Fibroblast of skin of abdomen (primary cell): ENCODE data around the gene ZNF26.
A peak's percentile ranks its signal among the peaks of the same experiment; 100 is the strongest.
"Not testable (repeated sequence)": the region's sequence is repeated elsewhere in the genome, so short reads cannot be mapped to it uniquely, and the experiment has no call there.

ENCODE experiments used
- DNase-seq: peaks from one replicate; pipeline ENCODE4 v3.0.0-alpha.2; 2013

The ZNF26 gene

GRCh38 chr12:132955094-132956010 is 30.8 kb upstream of the ZNF26 start:
- DNase-seq: peak; percentile 72

GRCh38 chr12:132956011-132956788 is 30.0 kb upstream of the ZNF26 start, which contains the start of gene ZNF605:
Gene ZNF605 (minus strand): TSS chr12:132956306. CDS start chr12:132945635, 10,671 bp downstream.
- DNase-seq: peak; percentile 91

- DNase-seq: not testable (repeated sequence)
Observed at GRCh38 chr12:132961790-132962189, 24.4 kb upstream of the ZNF26 start.

- DNase-seq: not testable (repeated sequence)
Observed at GRCh38 chr12:132963947-132964346, 22.2 kb upstream of the ZNF26 start.

- no peak for DNase-seq
Observed at GRCh38 chr12:132965796-132966195, 20.4 kb upstream of the ZNF26 start.

- no peak for DNase-seq
Observed at GRCh38 chr12:132966676-132967415, 19.3 kb upstream of the ZNF26 start.

GRCh38 chr12:132967736-132968135 is 18.4 kb upstream of the ZNF26 start:
- DNase-seq: no peak

GRCh38 chr12:132972374-132972773 is 13.8 kb upstream of the ZNF26 start:
- no peak for DNase-seq

GRCh38 chr12:132976870-132977269 is 9.3 kb upstream of the ZNF26 start:
- not testable (repeated sequence) for DNase-seq

- DNase-seq: no peak
Observed at GRCh38 chr12:132986885-132987225, 688 bp downstream of the ZNF26 start.

GRCh38 chr12:132998741-132999140 is 12.6 kb downstream of the ZNF26 start:
- no peak for DNase-seq

GRCh38 chr12:133010657-133011297 is 24.6 kb downstream of the ZNF26 start:
- no peak for DNase-seq

GRCh38 chr12:133023566-133023965 is 37.4 kb downstream of the ZNF26 start:
- no peak for DNase-seq

GRCh38 chr12:133026996-133027395 is 40.8 kb downstream of the ZNF26 start:
- no peak for DNase-seq

GRCh38 chr12:133037207-133038005 is 51.2 kb downstream of the ZNF26 start, which contains the start of gene ZNF84:
Gene ZNF84 (plus strand): TSS chr12:133037509. CDS start chr12:133041468, 3,959 bp downstream.
- DNase-seq: peak; percentile 99

- no peak for DNase-seq
Observed at GRCh38 chr12:133038118-133038709, 52.0 kb downstream of the ZNF26 start.

- no peak for DNase-seq
Observed at GRCh38 chr12:133046698-133047097, 60.5 kb downstream of the ZNF26 start.

- no peak for DNase-seq
Observed at GRCh38 chr12:133057446-133057845, 71.3 kb downstream of the ZNF26 start.

GRCh38 chr12:133058203-133059113 is 72.3 kb downstream of the ZNF26 start:
- DNase-seq: no peak

GRCh38 chr12:133061954-133062353 is 75.8 kb downstream of the ZNF26 start:
- DNase-seq: no peak
